ENCODE results near the gene UCHL5. TPM values are rescaled to one million over a fixed set of nuclear protein-coding genes. Genes with fewer than 3 reads are reported as not detected.

UCHL5 gene
- total and polyA plus RNA-seq, 2 experiments from 2014 or later = 42.5 to 67.1 TPM

DNA sequence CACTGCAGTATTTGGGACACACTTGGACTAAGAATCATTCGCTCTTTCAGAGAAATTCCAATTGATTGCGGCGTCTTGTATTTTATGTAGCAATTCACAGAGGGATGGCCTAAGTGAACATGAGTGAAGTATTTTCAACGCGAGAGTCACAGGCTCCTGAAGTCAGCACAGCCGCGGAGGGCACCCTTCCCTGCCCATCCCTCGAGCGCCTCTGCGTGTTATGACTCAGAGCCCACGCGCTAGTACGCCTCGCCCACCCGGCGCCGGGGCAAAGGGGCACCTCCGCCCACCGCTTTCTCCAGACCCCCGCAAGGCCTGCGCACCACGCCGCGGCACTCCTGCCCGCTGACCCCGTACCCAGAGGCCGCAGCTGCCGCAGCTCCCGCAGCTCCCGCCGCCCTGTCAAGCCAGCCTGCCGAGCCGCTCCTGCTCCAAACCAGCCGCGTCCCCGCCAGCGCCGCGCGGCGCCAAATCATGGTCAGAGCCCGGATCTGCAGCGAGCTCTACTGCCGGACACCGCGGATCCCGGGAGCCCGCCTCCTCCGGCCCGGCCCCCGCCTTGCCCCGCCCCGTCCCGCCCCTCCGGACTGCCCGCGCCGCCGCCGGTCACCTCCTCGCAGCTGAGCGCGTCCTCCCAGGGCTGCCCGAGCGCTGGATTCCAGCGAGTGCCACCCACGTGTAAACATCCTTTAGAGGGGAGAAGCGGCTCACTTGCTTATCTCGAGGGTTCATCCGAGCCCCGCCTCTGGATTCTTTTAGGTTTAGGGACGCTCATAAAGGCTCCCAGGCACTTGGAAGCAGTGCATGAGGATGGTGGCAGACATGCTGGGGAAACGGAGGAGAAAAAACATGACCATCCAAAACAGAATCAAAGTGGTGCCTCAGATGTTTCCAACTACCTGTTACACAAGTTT, 46.0 kb upstream of the UCHL5 start, which contains the start of gene GLRX2 (continued):
- TF ChIP-seq, protein P1, sequence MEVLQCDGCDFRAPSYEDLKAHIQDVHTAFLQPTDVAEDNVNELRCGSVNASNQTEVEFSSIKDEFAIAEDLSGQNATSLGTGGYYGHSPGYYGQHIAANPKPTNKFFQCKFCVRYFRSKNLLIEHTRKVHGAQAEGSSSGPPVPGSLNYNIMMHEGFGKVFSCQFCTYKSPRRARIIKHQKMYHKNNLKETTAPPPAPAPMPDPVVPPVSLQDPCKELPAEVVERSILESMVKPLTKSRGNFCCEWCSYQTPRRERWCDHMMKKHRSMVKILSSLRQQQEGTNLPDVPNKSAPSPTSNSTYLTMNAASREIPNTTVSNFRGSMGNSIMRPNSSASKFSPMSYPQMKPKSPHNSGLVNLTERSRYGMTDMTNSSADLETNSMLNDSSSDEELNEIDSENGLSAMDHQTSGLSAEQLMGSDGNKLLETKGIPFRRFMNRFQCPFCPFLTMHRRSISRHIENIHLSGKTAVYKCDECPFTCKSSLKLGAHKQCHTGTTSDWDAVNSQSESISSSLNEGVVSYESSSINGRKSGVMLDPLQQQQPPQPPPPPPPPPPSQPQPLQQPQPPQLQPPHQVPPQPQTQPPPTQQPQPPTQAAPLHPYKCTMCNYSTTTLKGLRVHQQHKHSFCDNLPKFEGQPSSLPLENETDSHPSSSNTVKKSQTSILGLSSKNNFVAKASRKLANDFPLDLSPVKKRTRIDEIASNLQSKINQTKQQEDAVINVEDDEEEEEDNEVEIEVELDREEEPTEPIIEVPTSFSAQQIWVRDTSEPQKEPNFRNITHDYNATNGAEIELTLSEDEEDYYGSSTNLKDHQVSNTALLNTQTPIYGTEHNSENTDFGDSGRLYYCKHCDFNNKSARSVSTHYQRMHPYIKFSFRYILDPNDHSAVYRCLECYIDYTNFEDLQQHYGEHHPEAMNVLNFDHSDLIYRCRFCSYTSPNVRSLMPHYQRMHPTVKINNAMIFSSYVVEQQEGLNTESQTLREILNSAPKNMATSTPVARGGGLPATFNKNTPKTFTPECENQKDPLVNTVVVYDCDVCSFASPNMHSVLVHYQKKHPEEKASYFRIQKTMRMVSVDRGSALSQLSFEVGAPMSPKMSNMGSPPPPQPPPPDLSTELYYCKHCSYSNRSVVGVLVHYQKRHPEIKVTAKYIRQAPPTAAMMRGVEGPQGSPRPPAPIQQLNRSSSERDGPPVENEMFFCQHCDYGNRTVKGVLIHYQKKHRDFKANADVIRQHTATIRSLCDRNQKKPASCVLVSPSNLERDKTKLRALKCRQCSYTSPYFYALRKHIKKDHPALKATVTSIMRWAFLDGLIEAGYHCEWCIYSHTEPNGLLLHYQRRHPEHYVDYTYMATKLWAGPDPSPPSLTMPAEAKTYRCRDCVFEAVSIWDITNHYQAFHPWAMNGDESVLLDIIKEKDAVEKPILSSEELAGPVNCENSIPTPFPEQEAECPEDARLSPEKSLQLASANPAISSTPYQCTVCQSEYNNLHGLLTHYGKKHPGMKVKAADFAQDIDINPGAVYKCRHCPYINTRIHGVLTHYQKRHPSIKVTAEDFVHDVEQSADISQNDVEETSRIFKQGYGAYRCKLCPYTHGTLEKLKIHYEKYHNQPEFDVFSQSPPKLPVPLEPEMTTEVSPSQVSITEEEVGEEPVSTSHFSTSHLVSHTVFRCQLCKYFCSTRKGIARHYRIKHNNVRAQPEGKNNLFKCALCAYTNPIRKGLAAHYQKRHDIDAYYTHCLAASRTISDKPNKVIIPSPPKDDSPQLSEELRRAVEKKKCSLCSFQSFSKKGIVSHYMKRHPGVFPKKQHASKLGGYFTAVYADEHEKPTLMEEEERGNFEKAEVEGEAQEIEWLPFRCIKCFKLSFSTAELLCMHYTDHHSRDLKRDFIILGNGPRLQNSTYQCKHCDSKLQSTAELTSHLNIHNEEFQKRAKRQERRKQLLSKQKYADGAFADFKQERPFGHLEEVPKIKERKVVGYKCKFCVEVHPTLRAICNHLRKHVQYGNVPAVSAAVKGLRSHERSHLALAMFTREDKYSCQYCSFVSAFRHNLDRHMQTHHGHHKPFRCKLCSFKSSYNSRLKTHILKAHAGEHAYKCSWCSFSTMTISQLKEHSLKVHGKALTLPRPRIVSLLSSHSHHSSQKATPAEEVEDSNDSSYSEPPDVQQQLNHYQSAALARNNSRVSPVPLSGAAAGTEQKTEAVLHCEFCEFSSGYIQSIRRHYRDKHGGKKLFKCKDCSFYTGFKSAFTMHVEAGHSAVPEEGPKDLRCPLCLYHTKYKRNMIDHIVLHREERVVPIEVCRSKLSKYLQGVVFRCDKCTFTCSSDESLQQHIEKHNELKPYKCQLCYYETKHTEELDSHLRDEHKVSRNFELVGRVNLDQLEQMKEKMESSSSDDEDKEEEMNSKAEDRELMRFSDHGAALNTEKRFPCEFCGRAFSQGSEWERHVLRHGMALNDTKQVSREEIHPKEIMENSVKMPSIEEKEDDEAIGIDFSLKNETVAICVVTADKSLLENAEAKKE (CRISPR knock-in tag; IDR thresholded peaks at IDR 0.05) = no peak
- no peak for TF ChIP-seq NANOG (IDR thresholded peaks at IDR 0.05; ENCODE audit: borderline replicate concordance)

DNA sequence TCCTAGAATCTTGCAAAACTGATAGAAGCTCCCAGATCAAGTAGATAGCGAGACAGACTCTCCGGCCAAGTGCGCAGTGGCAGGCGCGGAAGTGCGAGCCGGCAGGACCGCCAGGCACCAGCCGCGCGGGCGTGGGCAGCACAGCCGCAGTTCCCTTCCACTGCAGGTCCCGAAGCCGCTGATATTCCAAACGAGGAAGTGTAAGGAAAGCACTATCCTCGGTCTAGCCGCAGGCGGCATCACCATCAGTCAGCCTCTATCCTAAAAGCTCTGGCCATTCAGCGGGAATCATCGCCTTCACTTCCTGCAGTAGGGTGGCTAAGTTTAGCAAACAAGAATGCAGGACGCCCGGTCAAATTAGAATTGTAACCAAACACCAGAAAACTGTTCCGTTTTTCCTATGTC, 45.3 kb upstream of the UCHL5 start:
- peaks cover 16% of the 10 kb centered on the region for H3K27me3 ChIP-seq (ENCODE audit: insufficient read depth)
- H3K36me3 ChIP-seq (ENCODE audit: insufficient read depth) = no peaks in the 10 kb centered on the region; the same call in 1 of the 2 replicates
- H3K4me2 ChIP-seq = peak overlapping the region; percentile 98
- peaks cover 11% of the 10 kb centered on the region for H3F3A ChIP-seq (replicated peaks; ENCODE audit: low read depth)
- H3K4me3 ChIP-seq = peak overlapping the region; percentile 95
- peak overlapping the region; percentile 27; the same call in 1 of the 2 replicates for H3K27ac Mint-ChIP-seq
- ATAC-seq (peak; percentile 73), DNase-seq (ENCODE audit: low spot score) (peak; percentile 78)
- H3K4me1 Mint-ChIP-seq = peaks cover 25% of the 10 kb centered on the region; the same call in 2 of the 3 replicates
- no peaks in the 10 kb centered on the region for H3K9me3 Mint-ChIP-seq
- peaks cover 8% of the 10 kb centered on the region for H4K20me1 ChIP-seq (replicated peaks; ENCODE audit: insufficient read depth)
- TF ChIP-seq ZNF114 (CRISPR knock-in tag; IDR thresholded peaks at IDR 0.05) = no peak
- H3K36me3 Mint-ChIP-seq (ENCODE audit: low read depth) = no peaks in the 10 kb centered on the region
- peak overlapping the region; percentile 98 for H2AFZ ChIP-seq
- H3K79me2 ChIP-seq (replicated peaks; ENCODE audit: insufficient read depth) = peaks cover 12% of the 10 kb centered on the region; the same call in 1 of the 2 replicates
- H3K9me2 ChIP-seq (ENCODE audit: insufficient read depth) = no peaks in the 10 kb centered on the region
- peaks cover 4% of the 10 kb centered on the region for H3K27me3 Mint-ChIP-seq (ENCODE audit: insufficient read depth, low read depth, poor library complexity)
- H3K27ac ChIP-seq (ENCODE audit: low read depth) = no peak overlapping the region
- peaks cover 11% of the 10 kb centered on the region; the same call in 1 of the 2 replicates for H3K4me1 ChIP-seq (ENCODE audit: insufficient read depth)
- peak overlapping the region; percentile 84 for H3K4me3 Mint-ChIP-seq

Data from GM23338 (cell line).